Left lung (tissue), 10 donors: Measurements from ENCODE around the gene NME1. TPM values are rescaled to one million over a fixed set of nuclear protein-coding genes. Genes with fewer than 3 reads are reported as not detected.
"Not testable (repeated sequence)": the region's sequence is repeated elsewhere in the genome, so short reads cannot be mapped to it uniquely, and the experiment has no call there.

ENCODE experiments used
- ATAC-seq: fragments of 200-7000 bp; cut with Tn5 transposase; one replicate; pipeline ENCODE4 v1.9.1; 2020; ENCODE audit warnings: moderate library complexity
- DNase-seq, 4 donors: peaks; one replicate each; pipeline ENCODE4 v3.0.0-alpha.2; 2013 to 2020
- H3K27ac ChIP-seq, 2 donors: fragments of 200-600 bp; sonication (generic) in 1 of 2; one replicate each; pipeline versions ENCODE4 v1.5.0 to v1.8.0; 2020 to 2021
- H3K27me3 ChIP-seq, 2 donors: fragments of 200-600 bp; sonication (generic) in 1 of 2; one replicate each; pipeline versions ENCODE4 v1.5.0 to v1.8.0; 2020 to 2021
- H3K36me3 ChIP-seq, 2 donors: fragments of 200-600 bp; sonication (generic) in 1 of 2; one replicate each; pipeline versions ENCODE4 v1.5.0 to v1.8.0; 2020 to 2021
- H3K4me1 ChIP-seq, 2 donors: fragments of 200-600 bp; one replicate each; pipeline ENCODE4 v1.8.0; 2021
- H3K4me3 ChIP-seq, 2 donors: fragments of 200-600 bp; sonication (generic) in 1 of 2; one replicate each; pipeline versions ENCODE4 v1.5.0 to v1.8.0; 2020 to 2021; ENCODE audit warnings: mild to moderate bottlenecking in 1 of 2
- H3K9me3 ChIP-seq, 2 donors: fragments of 200-600 bp; sonication (generic) in 1 of 2; one replicate each; pipeline versions ENCODE4 v1.5.0 to v1.8.0; 2020 to 2021
- CTCF ChIP-seq, 2 donors: fragments of 200-600 bp; sonication (generic) in 1 of 2; IDR thresholded peaks; one replicate each; pipeline versions ENCODE4 v1.5.0 to v1.8.0; 2021; ENCODE audit warnings: antibody characterized with exemption in 2 of 2
- intact Hi-C, 2 donors: fragments of 100-400 bp; cut with DNase I; formaldehyde crosslinking; loops; one replicate each; pipeline versions ENCODE4 v1.11.2 to v1.14.2; 2022
- polyA plus RNA-seq, 6 donors: library from polyadenylated mRNA; unstranded; fragments of 120-200 nt; gene quantifications; one replicate each; pipeline ENCODE4 v1.2.1, GENCODE V29; 2013; ENCODE audit not compliant: insufficient read length in 6 of 6
- total RNA-seq, 2 donors: library from RNA; stranded (reverse); fragmentation: NEBNext Ultra II Directional; extraction: Animal tissue kit (Norgen Biotek cat#: 25700); gene quantifications; one replicate each; pipeline ENCODE4 v1.2.1, GENCODE V29; 2021
- donor health status: DM: no; HTN: yes; CAD: no.
- donor health status: DM: no; HTN: no; CAD: no.

Gene NME1
- total and polyA plus RNA-seq, 8 donors: 47.7 to 131 (median 59.1) TPM

GRCh38 chr17:51121620-51122472 lies 31.5 kb upstream of the NME1 start:
- Histone ChIP-seq H3K4me1 (peaks cover 15 to 55% of the 10 kb centered on the region in 2 donors), H3K9me3 (no peaks in the 10 kb centered on the region), H3K27me3 (no peaks in the 10 kb centered on the region), H3K27ac (peak overlapping the region; percentile 93 to 99), H3K4me3 (peak overlapping the region; percentile 27 to 93), H3K36me3 (no peaks in the 10 kb centered on the region)
- peak; percentile 73 for ATAC-seq
- intact Hi-C loops: no loop called here
- TF ChIP-seq CTCF (IDR thresholded peaks at IDR 0.05): no peak
- DNase-seq: peak; percentile 67 to 96 (median 92)

GRCh38 chr17:51122473-51123115 lies 30.8 kb upstream of the NME1 start:
- H3K36me3 ChIP-seq: not testable (repeated sequence)

GRCh38 chr17:51124640-51125503 lies 28.5 kb upstream of the NME1 start:
- ATAC-seq (no peak), DNase-seq (no peak)
- intact Hi-C loops: no loop called here
- Histone ChIP-seq H3K4me1 (peaks cover 5 to 36% of the 10 kb centered on the region in 2 donors), H3K9me3 (no peaks in the 10 kb centered on the region), H3K4me3 (no peak overlapping the region), H3K27ac (no peak overlapping the region), H3K36me3 (no peaks in the 10 kb centered on the region), H3K27me3 (no peaks in the 10 kb centered on the region)
- TF ChIP-seq CTCF (IDR thresholded peaks at IDR 0.05): no peak

More at GRCh38 chr17:51122473-51123115, 30.8 kb upstream of the NME1 start:
- ATAC-seq, H3K9me3 ChIP-seq, DNase-seq, intact Hi-C loops, H3K27me3 ChIP-seq: not testable (repeated sequence)
- peaks cover 15 to 48% of the 10 kb centered on the region in 2 donors for H3K4me1 ChIP-seq
- peak overlapping the region; percentile 93 to 99 for H3K27ac ChIP-seq
- peak overlapping the region in 1 of 2 donors; percentile 93 for H3K4me3 ChIP-seq

GRCh38 chr17:51128076-51128475 lies 25.3 kb upstream of the NME1 start:
- H3K27me3 ChIP-seq: no peaks in the 10 kb centered on the region
- DNase-seq: no peak
- no peak overlapping the region for H3K27ac ChIP-seq
- H3K4me1 ChIP-seq: peaks cover 0 to 30% of the 10 kb centered on the region in 2 donors
- no peak for TF ChIP-seq CTCF (IDR thresholded peaks at IDR 0.05)
- H3K9me3 ChIP-seq: no peaks in the 10 kb centered on the region
- H3K36me3 ChIP-seq: no peaks in the 10 kb centered on the region
- intact Hi-C loops: no loop called here
- no peak for ATAC-seq
- no peak overlapping the region for H3K4me3 ChIP-seq

GRCh38 chr17:51132964-51133319 lies 20.4 kb upstream of the NME1 start:
- ATAC-seq (peak; percentile 60), DNase-seq (no peak)
- Histone ChIP-seq H3K4me1 (peaks cover 0 to 18% of the 10 kb centered on the region in 2 donors), H3K36me3 (no peaks in the 10 kb centered on the region), H3K27ac (peak overlapping the region in 1 of 2 donors; percentile 10), H3K4me3 (no peak overlapping the region), H3K9me3 (no peaks in the 10 kb centered on the region), H3K27me3 (no peaks in the 10 kb centered on the region)
- no peak for TF ChIP-seq CTCF (IDR thresholded peaks at IDR 0.05)
- intact Hi-C loops: no loop called here
